OCI-LY1 (cell line): ENCODE measurements around the gene DCTN3.

Experiments used
- H2AFZ ChIP-seq: fragments of 200-600 bp; sonication (generic), shearing (Covaris generic); 2 replicates; pipeline ENCODE4 v1.6.0; 2014; ENCODE audit warnings: antibody characterized with exemption, mild to moderate bottlenecking, low read length
- H3F3A ChIP-seq: fragments of 200-600 bp; sonication (generic), shearing (Covaris generic); 2 replicates; pipeline ENCODE4 v1.6.0; 2014; ENCODE audit warnings: mild to moderate bottlenecking, antibody characterized with exemption, low read length, moderate library complexity; ENCODE audit not compliant: insufficient read depth
- H3K27ac ChIP-seq: fragments of 200-600 bp; sonication (generic); 2 replicates; pipeline ENCODE4 v1.5.1; 2014; ENCODE audit warnings: low read length, mixed run types, mild to moderate bottlenecking, low read depth; ENCODE audit not compliant: poor library complexity, severe bottlenecking
- H3K27me3 ChIP-seq: fragments of 200-600 bp; sonication (generic); 2 replicates; pipeline ENCODE4 v1.6.0; 2014; ENCODE audit warnings: antibody characterized with exemption, mild to moderate bottlenecking, low read length, moderate library complexity; ENCODE audit not compliant: insufficient read depth
- H3K36me3 ChIP-seq: fragments of 200-600 bp; sonication (generic); 2 replicates; pipeline ENCODE4 v1.6.1; 2014; ENCODE audit warnings: mild to moderate bottlenecking, antibody characterized with exemption, low read length, moderate library complexity, mixed read lengths; ENCODE audit not compliant: insufficient read depth
- H3K4me1 ChIP-seq: fragments of 200-600 bp; sonication (generic); 2 replicates; pipeline ENCODE4 v1.5.1; 2014; ENCODE audit warnings: mild to moderate bottlenecking, low read length, moderate library complexity; ENCODE audit not compliant: insufficient read depth, severe bottlenecking
- H3K4me2 ChIP-seq: fragments of 200-600 bp; sonication (generic), shearing (Covaris generic); 2 replicates; pipeline ENCODE4 v1.6.1; 2014; ENCODE audit warnings: low read length
- H3K4me3 ChIP-seq: fragments of 200-600 bp; sonication (generic); 2 replicates; pipeline ENCODE4 v1.5.1; 2014; ENCODE audit warnings: low read length, low read depth, mild to moderate bottlenecking, mixed read lengths; ENCODE audit not compliant: poor library complexity, severe bottlenecking
- H3K79me2 ChIP-seq: fragments of 200-600 bp; shearing (Covaris generic); 2 replicates; pipeline ENCODE4 v1.6.1; 2016; ENCODE audit warnings: mixed run types, low read length, mixed read lengths; ENCODE audit not compliant: insufficient read depth
- H3K9ac ChIP-seq: fragments of 200-600 bp; sonication (generic), shearing (Covaris generic); 2 replicates; pipeline ENCODE4 v1.6.1; 2014; ENCODE audit warnings: mild to moderate bottlenecking, low read length, mixed read lengths
- H3K9me2 ChIP-seq: fragments of 200-600 bp; sonication (generic), shearing (Covaris generic); 2 replicates; pipeline ENCODE4 v1.6.1; 2014; ENCODE audit warnings: low read depth, mild to moderate bottlenecking, low read length, mixed read lengths
- H3K9me3 ChIP-seq: fragments of 200-600 bp; shearing (Covaris generic); 2 replicates; pipeline ENCODE4 v1.6.1; 2014; ENCODE audit warnings: low read length, mixed read lengths
- H4K20me1 ChIP-seq: fragments of 200-600 bp; sonication (generic), shearing (Covaris generic); 2 replicates; pipeline ENCODE4 v1.6.0; 2016; ENCODE audit warnings: mild to moderate bottlenecking, low read length; ENCODE audit not compliant: insufficient read depth
- EZH2 ChIP-seq: fragments of 200-600 bp; sonication (generic), shearing (Covaris generic); IDR thresholded peaks from 2 replicates; pipeline ENCODE4 v1.8.0; 2017; ENCODE audit warnings: borderline replicate concordance, mixed run types, mild to moderate bottlenecking, antibody characterized with exemption, low read length, moderate library complexity, mixed read lengths
- TF ChIP-seq, protein P1 (sequence below): fragments of 200-600 bp; sonication (generic), shearing (Covaris generic); IDR thresholded peaks from 2 replicates; pipeline ENCODE4 v1.5.1; 2017; ENCODE audit warnings: mild to moderate bottlenecking, antibody characterized with exemption, low read length, moderate library complexity, mixed read lengths

The DCTN3 gene

DNA sequence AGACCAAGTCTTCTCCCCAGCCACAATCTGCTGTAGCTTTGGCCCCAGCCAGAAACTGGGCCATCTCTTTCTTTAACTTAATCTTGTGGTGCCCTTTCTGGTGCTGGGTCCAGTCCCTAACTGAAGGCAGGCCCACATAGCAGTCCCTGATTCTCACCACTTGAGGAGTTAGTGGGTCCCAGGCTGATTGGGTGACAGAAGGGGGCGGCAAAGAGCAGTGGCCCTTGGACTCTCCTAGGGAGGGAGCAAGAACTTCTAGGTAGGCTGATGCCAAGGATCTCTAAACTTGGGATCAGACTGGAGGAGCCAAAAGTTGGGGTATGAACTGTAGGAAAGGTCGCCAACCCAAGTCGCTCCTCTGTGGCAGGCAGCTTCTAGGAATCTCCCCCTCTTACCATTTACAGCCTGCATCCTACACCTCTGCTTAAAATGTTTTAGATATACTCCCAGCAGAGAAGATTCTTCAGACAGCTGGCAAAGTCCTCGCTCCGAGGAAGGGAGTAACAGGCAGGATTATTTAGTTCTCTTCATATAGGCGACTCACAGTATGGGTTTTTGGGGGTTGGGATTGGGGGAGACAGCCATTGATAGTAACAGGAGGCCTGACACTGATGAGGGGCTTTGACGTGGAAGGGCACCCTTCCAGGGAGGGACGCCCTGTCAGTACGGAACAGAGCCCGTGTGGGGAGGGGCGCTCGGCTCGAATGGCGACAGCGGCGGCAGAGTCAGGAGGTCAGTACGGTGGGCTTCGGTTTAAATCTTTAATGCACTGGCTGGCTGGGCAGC, 44.2 kb upstream of the DCTN3 start:
- TF ChIP-seq, protein P1, sequence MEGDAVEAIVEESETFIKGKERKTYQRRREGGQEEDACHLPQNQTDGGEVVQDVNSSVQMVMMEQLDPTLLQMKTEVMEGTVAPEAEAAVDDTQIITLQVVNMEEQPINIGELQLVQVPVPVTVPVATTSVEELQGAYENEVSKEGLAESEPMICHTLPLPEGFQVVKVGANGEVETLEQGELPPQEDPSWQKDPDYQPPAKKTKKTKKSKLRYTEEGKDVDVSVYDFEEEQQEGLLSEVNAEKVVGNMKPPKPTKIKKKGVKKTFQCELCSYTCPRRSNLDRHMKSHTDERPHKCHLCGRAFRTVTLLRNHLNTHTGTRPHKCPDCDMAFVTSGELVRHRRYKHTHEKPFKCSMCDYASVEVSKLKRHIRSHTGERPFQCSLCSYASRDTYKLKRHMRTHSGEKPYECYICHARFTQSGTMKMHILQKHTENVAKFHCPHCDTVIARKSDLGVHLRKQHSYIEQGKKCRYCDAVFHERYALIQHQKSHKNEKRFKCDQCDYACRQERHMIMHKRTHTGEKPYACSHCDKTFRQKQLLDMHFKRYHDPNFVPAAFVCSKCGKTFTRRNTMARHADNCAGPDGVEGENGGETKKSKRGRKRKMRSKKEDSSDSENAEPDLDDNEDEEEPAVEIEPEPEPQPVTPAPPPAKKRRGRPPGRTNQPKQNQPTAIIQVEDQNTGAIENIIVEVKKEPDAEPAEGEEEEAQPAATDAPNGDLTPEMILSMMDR, result peak; percentile 97
- no peak for TF ChIP-seq EZH2
- no peaks in the 10 kb centered on the region for H3K36me3 ChIP-seq
- H3K9me2 ChIP-seq, result no peaks in the 10 kb centered on the region
- peak overlapping the region; percentile 80 for H3K4me2 ChIP-seq
- no peaks in the 10 kb centered on the region for H3K27me3 ChIP-seq
- peak overlapping the region; percentile 1 for H3K27ac ChIP-seq
- no peaks in the 10 kb centered on the region for H3K9me3 ChIP-seq
- 0 out of 2 replicates have a peak, but pooled peaks cover 3% of the 10 kb centered on the region for H3F3A ChIP-seq
- H3K9ac ChIP-seq, result peak overlapping the region; percentile 60
- no peaks in the 10 kb centered on the region for H4K20me1 ChIP-seq
- H3K4me3 ChIP-seq, result peak overlapping the region; percentile 75
- peaks cover 10% of the 10 kb centered on the region for H3K4me1 ChIP-seq
- H2AFZ ChIP-seq, result no peak overlapping the region
- H3K79me2 ChIP-seq, result no peaks in the 10 kb centered on the region

DNA sequence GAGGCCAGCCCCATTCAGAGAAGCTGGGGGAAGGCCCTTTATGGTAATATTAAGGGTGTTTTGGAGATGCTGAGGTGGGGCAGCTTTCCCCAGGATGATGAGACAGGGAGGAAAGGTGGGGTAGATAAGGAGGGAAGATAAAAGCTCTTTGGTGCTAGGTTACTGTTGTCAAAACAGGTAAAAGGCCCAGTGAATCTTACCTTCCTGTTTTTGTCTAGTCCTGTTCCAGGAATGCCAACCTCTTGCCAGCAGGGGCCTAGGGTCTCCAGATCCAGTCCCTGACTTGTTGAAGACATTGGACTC, 43.0 kb upstream of the DCTN3 start:
- no peak overlapping the region for H2AFZ ChIP-seq
- no peaks in the 10 kb centered on the region for H3K79me2 ChIP-seq
- no peaks in the 10 kb centered on the region for H3K27me3 ChIP-seq
- no peak for TF ChIP-seq EZH2
- TF ChIP-seq, protein P1, result no peak
- no peak overlapping the region for H3K27ac ChIP-seq
- no peaks in the 10 kb centered on the region for H3K9me3 ChIP-seq
- H3F3A ChIP-seq, result 0 out of 2 replicates have a peak, but pooled peaks cover 3% of the 10 kb centered on the region
- H3K9me2 ChIP-seq, result no peaks in the 10 kb centered on the region
- no peak overlapping the region for H3K4me3 ChIP-seq
- peaks cover 10% of the 10 kb centered on the region for H3K4me1 ChIP-seq
- no peak overlapping the region for H3K9ac ChIP-seq
- H3K36me3 ChIP-seq, result no peaks in the 10 kb centered on the region
- no peak overlapping the region for H3K4me2 ChIP-seq
- no peaks in the 10 kb centered on the region for H4K20me1 ChIP-seq

DNA sequence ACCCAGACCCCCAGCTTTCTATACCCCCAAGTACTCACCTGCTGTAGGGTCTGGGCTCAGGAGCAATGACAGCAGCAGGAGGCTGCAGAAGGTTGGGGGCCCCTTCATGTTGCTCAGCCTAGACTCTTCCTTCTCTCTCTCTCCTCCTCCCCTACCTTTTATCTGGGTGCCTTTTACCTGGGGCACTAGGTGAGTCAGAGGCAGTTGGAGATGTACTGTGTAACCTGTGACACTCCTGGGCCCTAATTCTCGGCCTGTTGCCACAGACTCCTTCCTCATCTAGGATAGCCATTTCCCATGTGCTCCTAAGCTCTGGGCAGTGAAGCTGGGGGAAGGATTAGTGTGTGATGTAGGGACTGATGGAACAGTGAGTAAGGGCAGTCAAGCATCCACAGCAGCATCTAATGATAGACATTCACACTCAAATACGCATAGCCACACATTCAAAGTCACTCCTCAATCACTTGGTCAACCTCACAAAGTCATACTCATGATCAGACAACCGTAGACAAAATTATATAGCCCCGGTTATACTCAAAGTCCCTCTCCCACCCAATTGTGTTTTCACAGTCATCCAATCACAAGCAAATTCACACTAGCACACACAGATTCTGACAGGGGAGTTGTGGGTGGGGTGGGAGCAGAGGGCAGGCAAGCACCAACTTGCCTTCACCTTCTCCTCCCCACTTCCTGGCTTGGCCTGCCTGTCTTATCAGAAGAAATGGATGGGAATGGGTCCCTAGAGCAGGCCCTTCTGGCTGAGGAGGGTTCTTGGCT, 42.4 kb upstream of the DCTN3 start, which contains the start of gene CCL27:
Gene CCL27, minus strand, starts transcription at position 132 of the 777 bp plus-strand sequence. Its CDS starts 24 bp downstream, at position 108.
- Histone ChIP-seq H2AFZ (no peak within 1 kb of the TSS), H3K27ac (no peak within 1 kb of the TSS)

More for the DNA sequence above, 42.4 kb upstream of the DCTN3 start, which contains the start of gene CCL27:
- no peaks in the 10 kb centered on the region for H3K9me3 ChIP-seq
- no peak within 1 kb of the TSS for H3K4me3 ChIP-seq
- H3K4me1 ChIP-seq, result peaks cover 10% of the 10 kb centered on the region
- TF ChIP-seq, protein P1, result no peak
- TF ChIP-seq EZH2, result no peak
- H3K79me2 ChIP-seq, result no peaks in the 10 kb centered on the region
- no peak within 1 kb of the TSS for H3K4me2 ChIP-seq
- no peak within 1 kb of the TSS for H3K9ac ChIP-seq
- H3K27me3 ChIP-seq, result no peaks in the 10 kb centered on the region
- H3K36me3 ChIP-seq, result no peaks in the 10 kb centered on the region
- H3F3A ChIP-seq, result 0 out of 2 replicates have a peak, but pooled peaks cover 3% of the 10 kb centered on the region
- no peaks in the 10 kb centered on the region for H3K9me2 ChIP-seq
- H4K20me1 ChIP-seq, result no peaks in the 10 kb centered on the region
